H1 (cell line): Measurements from ENCODE around the gene ATG4D. TPM values are rescaled to one million over a fixed set of nuclear protein-coding genes. Genes with fewer than 3 reads are reported as not detected.
"Not testable (repeated sequence)": the region's sequence is repeated elsewhere in the genome, so short reads cannot be mapped to it uniquely, and the experiment has no call there.

Experiments
- CTCF ChIA-PET: fragments of 300-600 bp; sonication (Branson Sonifier 250); formaldehyde crosslinking; loops from one replicate; lab custom pipeline; 2021; ENCODE audit not compliant: partially characterized antibody; lab: Charles Lee
- POLR2A ChIA-PET: fragments of 300-600 bp; sonication (Branson Sonifier 250); formaldehyde crosslinking; loops from one replicate; lab custom pipeline; 2021; ENCODE audit warnings: inconsistent platforms; ENCODE audit not compliant: partially characterized antibody; lab: Charles Lee
- DNase-seq, 2 experiments: peaks; one replicate each; pipeline versions ENCODE4 v3.0.0 to v3.0.0-alpha.2; 2010 to 2022; ENCODE audit warnings: low spot score in 2 of 2, low read depth in 1 of 2, mixed read lengths in 1 of 2
- FAIRE-seq: peaks from 2 replicates; lab custom pipeline; 2011; peaks lifted over from hg19 to GRCh38; lab: Jason Lieb, UNC
- H2AFZ ChIP-seq: 2 replicates; pipeline ENCODE4 v1.8.1; 2012; ENCODE audit warnings: low read length, inconsistent platforms
- H2AK5ac ChIP-seq: 2 replicates; pipeline ENCODE4 v1.6.1; 2013; ENCODE audit warnings: low read depth, low read length
- H2BK120ac ChIP-seq: replicated peaks from 2 replicates; pipeline ENCODE3; 2013; ENCODE audit warnings: low read depth, low read length, inconsistent platforms
- H2BK12ac ChIP-seq: 2 replicates; pipeline ENCODE4 v1.6.1; 2013; ENCODE audit warnings: low read depth, low read length
- H2BK15ac ChIP-seq: 2 replicates; pipeline ENCODE4 v1.6.1; 2013; ENCODE audit warnings: low read length
- H2BK20ac ChIP-seq: 2 replicates; pipeline ENCODE4 v1.6.1; 2013; ENCODE audit warnings: low read length
- H2BK5ac ChIP-seq: 2 replicates; pipeline ENCODE4 v1.6.1; 2013; ENCODE audit warnings: low read depth, low read length
- H3K14ac ChIP-seq: 2 replicates; pipeline ENCODE4 v1.6.1; 2013; ENCODE audit warnings: inconsistent platforms; ENCODE audit not compliant: insufficient read length
- H3K18ac ChIP-seq: 2 replicates; pipeline ENCODE4 v1.6.1; 2013; ENCODE audit warnings: low read length; ENCODE audit errors: extremely low read depth
- H3K23ac ChIP-seq: 2 replicates; pipeline ENCODE4 v1.6.1; 2013; ENCODE audit warnings: inconsistent platforms; ENCODE audit not compliant: insufficient read length
- H3K23me2 ChIP-seq: 2 replicates; pipeline ENCODE4 v1.6.1; 2013; ENCODE audit warnings: low read depth, low read length
- H3K27ac ChIP-seq: 2 replicates; pipeline ENCODE4 v1.6.1; 2011; ENCODE audit warnings: low read depth, low read length, inconsistent platforms
- H3K27me3 ChIP-seq, 4 experiments: replicated peaks in 1 of 4; 1 replicate in 1 of 4; 2 replicates in 3 of 4; pipeline versions ENCODE4 v1.6.1 to v1.8.1; 2011 to 2013; ENCODE audit warnings: low read length in 3 of 4, mild to moderate bottlenecking in 3 of 4, inconsistent platforms in 2 of 4, mixed read lengths in 2 of 4, moderate library complexity in 1 of 4; ENCODE audit not compliant: control insufficient read depth in 3 of 4, insufficient read depth in 3 of 4; ENCODE audit errors: extremely low read depth in 1 of 4
- H3K36me3 ChIP-seq, 4 experiments: 2 replicates each; pipeline versions ENCODE4 v1.6.1 to v1.8.1; 2011 to 2013; ENCODE audit warnings: mild to moderate bottlenecking in 4 of 4, low read length in 3 of 4, moderate library complexity in 2 of 4, control low read depth in 1 of 4, inconsistent platforms in 1 of 4; ENCODE audit not compliant: insufficient read depth in 4 of 4, control insufficient read depth in 2 of 4
- H3K4ac ChIP-seq: replicated peaks from 2 replicates; pipeline ENCODE3; 2013; ENCODE audit warnings: low read length, low read depth, mixed read lengths, inconsistent platforms; ENCODE audit not compliant: insufficient read length
- H3K4me1 ChIP-seq, 4 experiments: replicated peaks in 1 of 4; 1 replicate in 1 of 4; 2 replicates in 3 of 4; pipeline versions ENCODE4 v1.6.1 to v1.8.1; 2011 to 2013; ENCODE audit warnings: low read length in 3 of 4, inconsistent platforms in 2 of 4, mixed read lengths in 1 of 4; ENCODE audit not compliant: insufficient read depth in 4 of 4, control insufficient read depth in 3 of 4
- H3K4me2 ChIP-seq, 2 experiments: 2 replicates each; pipeline versions ENCODE4 v1.6.1 to v1.8.1; 2011 to 2013; ENCODE audit warnings: low read depth in 2 of 2, low read length in 2 of 2, control low read depth in 1 of 2, inconsistent platforms in 1 of 2, mild to moderate bottlenecking in 1 of 2; ENCODE audit not compliant: insufficient read depth in 1 of 2
- H3K4me3 ChIP-seq, 4 experiments: fragments of 200-600, 300-600 bp in 1 of 4; sonication (generic), shearing (Covaris generic), sonication (Bioruptor Twin) in 1 of 4; 2 replicates each; pipeline versions ENCODE4 v1.5.1 to v1.8.1; 2011 to 2016; ENCODE audit warnings: low read length in 4 of 4, low read depth in 3 of 4, control low read depth in 2 of 4, inconsistent platforms in 2 of 4, mild to moderate bottlenecking in 2 of 4, mixed read lengths in 1 of 4, moderate library complexity in 1 of 4; ENCODE audit not compliant: insufficient read depth in 2 of 4; ENCODE audit errors: extremely low read depth in 1 of 4
- H3K56ac ChIP-seq: replicated peaks from 2 replicates; pipeline ENCODE3; 2013; ENCODE audit warnings: low read depth, mild to moderate bottlenecking, mixed read lengths, low read length, inconsistent platforms; ENCODE audit not compliant: insufficient read length
- H3K79me1 ChIP-seq: 2 replicates; pipeline ENCODE4 v1.6.1; 2013; ENCODE audit warnings: low read depth, low read length, control low read depth
- H3K79me2 ChIP-seq, 2 experiments: 2 replicates each; pipeline versions ENCODE4 v1.6.1 to v1.8.1; 2012 to 2013; ENCODE audit warnings: low read length in 2 of 2, mild to moderate bottlenecking in 2 of 2, inconsistent platforms in 1 of 2; ENCODE audit not compliant: insufficient read depth in 2 of 2, control insufficient read depth in 1 of 2
- H3K9ac ChIP-seq, 4 experiments: replicated peaks in 1 of 4; 1 replicate in 1 of 4; 2 replicates in 3 of 4; pipeline versions ENCODE4 v1.6.1 to v1.8.1; 2011 to 2013; ENCODE audit warnings: low read depth in 3 of 4, low read length in 3 of 4, control low read depth in 2 of 4, mild to moderate bottlenecking in 2 of 4, moderate library complexity in 2 of 4, inconsistent platforms in 1 of 4; ENCODE audit errors: extremely low read depth in 1 of 4
- H3K9me3 ChIP-seq, 2 experiments: 2 replicates each; pipeline versions ENCODE4 v1.6.1 to v1.8.1; 2012 to 2013; ENCODE audit warnings: mild to moderate bottlenecking in 2 of 2, moderate library complexity in 2 of 2, control low read depth in 1 of 2, inconsistent platforms in 1 of 2, low read depth in 1 of 2, low read length in 1 of 2, mixed read lengths in 1 of 2; ENCODE audit not compliant: insufficient read depth in 2 of 2
- H4K20me1 ChIP-seq, 2 experiments: replicated peaks in 1 of 2; 2 replicates each; pipeline versions ENCODE3 to v1.8.1; 2011 to 2013; ENCODE audit warnings: inconsistent platforms in 2 of 2, low read length in 2 of 2, mild to moderate bottlenecking in 1 of 2; ENCODE audit not compliant: insufficient read depth in 2 of 2, control insufficient read depth in 1 of 2
- H4K5ac ChIP-seq: 2 replicates; pipeline ENCODE4 v1.6.1; 2013; ENCODE audit warnings: low read length, low read depth, mixed read lengths, inconsistent platforms; ENCODE audit not compliant: insufficient read length
- H4K8ac ChIP-seq: 2 replicates; pipeline ENCODE4 v1.8.0; 2013; ENCODE audit warnings: mild to moderate bottlenecking, moderate library complexity, low read length, inconsistent platforms; ENCODE audit not compliant: insufficient read depth; ENCODE audit errors: extremely low read depth
- H4K91ac ChIP-seq: replicated peaks from 2 replicates; pipeline ENCODE3; 2013; ENCODE audit warnings: low read length, mixed read lengths, inconsistent platforms; ENCODE audit not compliant: insufficient read length
- CTBP2 ChIP-seq: IDR thresholded peaks from 2 replicates; pipeline ENCODE4 v1.7.0; 2011; ENCODE audit warnings: borderline replicate concordance, mild to moderate bottlenecking, moderate library complexity, mixed read lengths, low read length; ENCODE audit not compliant: insufficient read depth, insufficient read length
- WGBS, 2 experiments: shearing (Covaris generic) in 1 of 2; methylation state at CpG; one replicate each; pipeline versions ENCODE4 v1.1.6 to v1.1.7; 2013 to 2015; ENCODE audit warnings: low lambda C conversion rate in 2 of 2, mixed read lengths in 2 of 2, inconsistent platforms in 1 of 2, low coverage in 1 of 2, missing lambda C conversion rate in 1 of 2; ENCODE audit not compliant: insufficient replicate concordance in 2 of 2, insufficient coverage in 1 of 2, insufficient read length in 1 of 2; ENCODE audit errors: extremely low coverage in 1 of 2, missing lambda C conversion rate in 1 of 2; 5-methylcytosine and 5-hydroxymethylcytosine counted together
- polyA plus RNA-seq, 7 experiments: library from polyadenylated mRNA; depleted of rRNA in 3 of 7; stranded (reverse) in 5 of 7; unstranded in 2 of 7; fragments of >200 nt in 5 of 7; fragments of 200-250 nt in 2 of 7; gene quantifications; 1 replicate in 5 of 7; 2 replicates in 1 of 7; 4 replicates in 1 of 7; pipeline versions ENCODE4 v1.2.1 to v1.2.3, GENCODE V29; 2011 to 2013; ENCODE audit warnings: missing spikeins in 2 of 7, mixed read lengths in 2 of 7
- total RNA-seq: library from RNA; stranded (reverse); fragmentation: NEBNext Ultra II Directional; extraction: Animal tissue kit (Norgen Biotek cat#: 25700); gene quantifications from 2 replicates; pipeline ENCODE4 v1.2.1, GENCODE V29; 2021

Gene ATG4D
- total and polyA plus RNA-seq, 2 of the 8 experiments (the other 6 are each of a cell fraction or from before 2014, with no cell fraction given), result 39.6 to 43.7 TPM

DNA sequence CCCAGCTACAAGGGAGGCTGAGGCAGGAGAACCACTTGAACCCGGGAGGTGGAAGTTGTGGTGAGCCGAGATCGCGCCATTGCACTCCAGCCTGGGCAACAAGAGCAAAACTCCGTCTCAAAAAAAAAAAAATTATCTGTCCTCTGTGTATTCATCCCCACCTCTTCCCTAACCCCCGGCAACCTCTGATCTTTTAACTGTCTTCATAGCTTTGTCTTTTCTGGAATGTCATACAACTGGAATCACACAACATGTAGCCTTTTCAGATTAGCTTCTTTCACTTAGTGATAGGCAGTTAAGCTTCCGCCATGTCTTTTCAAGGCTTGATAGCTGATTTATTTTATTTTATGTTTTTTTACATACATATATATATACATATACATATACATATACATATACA lies 18.1 kb upstream of the ATG4D start:
- TF ChIP-seq CTBP2, result no peak
- Histone ChIP-seq H3K4me2 (no peak overlapping the region), H2BK5ac (no peak overlapping the region), H3K4me3 (no peak overlapping the region), H2AK5ac (no peak overlapping the region), H3K4ac (no peak overlapping the region), H4K91ac (no peak overlapping the region), H3K18ac (no peak overlapping the region), H4K20me1 (no peaks in the 10 kb centered on the region), H3K56ac (no peak overlapping the region), H2BK120ac (no peak overlapping the region), H4K8ac (no peak overlapping the region), H3K27me3 (no peaks in the 10 kb centered on the region; a peak in 1 of 7 replicates), H2AFZ (no peak overlapping the region), H3K23me2 (no peaks in the 10 kb centered on the region), H3K9me3 (no peaks in the 10 kb centered on the region), H2BK15ac (no peak overlapping the region), H2BK12ac (no peak overlapping the region), H3K14ac (no peak overlapping the region), H3K4me1 (no peaks in the 10 kb centered on the region), H3K36me3 (no peaks in the 10 kb centered on the region), H3K27ac (no peak overlapping the region), H3K23ac (no peak overlapping the region), H3K79me2 (no peaks in the 10 kb centered on the region), H2BK20ac (no peak overlapping the region), H4K5ac (no peak overlapping the region), H3K79me1 (no peaks in the 10 kb centered on the region), H3K9ac (no peak overlapping the region)
- DNase-seq, result no peak
- FAIRE-seq, result no peak
- WGBS, 2 experiments, result 92% methylated on average over 7 of the region's 7 CpGs; no CpG with 5 or more reads in 1 of the 2 experiments
- POLR2A ChIA-PET, result no interaction called here
- CTCF ChIA-PET, result interaction anchor here (0.5 to 1.3 kb wide), 5 partner anchors 11 to 416 kb away, joined by 3 to 5 read pairs (median 4); no protein-coding TSS in a partner anchor

DNA sequence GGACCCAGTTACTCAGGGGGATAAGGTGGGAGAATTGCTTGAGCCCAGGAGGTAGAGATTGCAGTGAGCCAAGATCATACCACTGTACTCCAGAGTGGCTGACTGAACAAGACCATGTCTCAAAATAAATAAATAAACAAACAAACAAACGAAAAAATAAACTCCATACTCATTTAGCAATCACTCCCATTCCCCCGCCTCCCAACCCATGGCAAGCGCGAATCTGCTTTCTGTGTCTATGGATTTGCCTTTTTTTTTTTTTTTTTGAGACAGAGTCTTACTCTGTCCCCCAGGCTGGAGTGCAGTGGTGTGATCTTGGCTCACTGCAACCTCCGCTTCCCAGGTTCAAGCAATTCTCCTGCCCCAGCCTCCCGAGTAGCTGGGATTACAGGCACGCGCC lies 16.8 kb upstream of the ATG4D start:
- H3K79me2 ChIP-seq, H2BK15ac ChIP-seq, H4K20me1 ChIP-seq, H3K4me2 ChIP-seq, H4K8ac ChIP-seq, H2AK5ac ChIP-seq, POLR2A ChIA-PET, H3K4me3 ChIP-seq, H3K27ac ChIP-seq, H2BK20ac ChIP-seq, H3K9me3 ChIP-seq, H3K27me3 ChIP-seq, H2BK12ac ChIP-seq, H4K91ac ChIP-seq, H3K36me3 ChIP-seq, DNase-seq, H3K23me2 ChIP-seq, H2BK120ac ChIP-seq, H3K56ac ChIP-seq, H2BK5ac ChIP-seq, H2AFZ ChIP-seq, H3K4me1 ChIP-seq, H3K18ac ChIP-seq, H3K9ac ChIP-seq, H3K79me1 ChIP-seq, H3K4ac ChIP-seq, H3K23ac ChIP-seq, H4K5ac ChIP-seq, H3K14ac ChIP-seq, FAIRE-seq: not testable (repeated sequence)
- CTCF ChIA-PET, result interaction anchor here (1.0 to 1.2 kb wide), 2 partner anchors 10 to 20 kb away, joined by 3 to 4 read pairs; partner anchors contain the start of gene S1PR5
- WGBS, 2 experiments, result 97% methylated on average over 8 of the region's 8 CpGs; no CpG with 5 or more reads in 1 of the 2 experiments
